SK-N-SH (cell line): Measurements from ENCODE around the gene DQX1.

Experiments
- CTCF ChIP-seq: fragments of 200-600 bp; sonication (generic); IDR thresholded peaks from 2 replicates; pipeline ENCODE4 v1.6.1; 2017; ENCODE audit warnings: antibody characterized with exemption, mild to moderate bottlenecking, moderate library complexity
- EZH2phosphoT487 ChIP-seq: fragments of 200-600 bp; sonication (generic); IDR thresholded peaks from 2 replicates; pipeline ENCODE4 v1.6.1; 2017; ENCODE audit warnings: low read depth, mixed run types, mild to moderate bottlenecking, antibody characterized with exemption, moderate library complexity, borderline replicate concordance
- MXI1 ChIP-seq: IDR thresholded peaks from 2 replicates; pipeline ENCODE4 v1.6.1; 2012; ENCODE audit warnings: mild to moderate bottlenecking, low read depth, low read length, improper control_type of control experiment
- POLR2AphosphoS5 ChIP-seq: IDR thresholded peaks from 2 replicates; pipeline ENCODE4 v1.6.1; 2012; ENCODE audit warnings: low read depth, low read length
- REST ChIP-seq: IDR thresholded peaks from 2 replicates; pipeline ENCODE4 v1.6.1; 2012; ENCODE audit warnings: mild to moderate bottlenecking, low read depth, low read length, moderate library complexity
- TCF12 ChIP-seq: IDR thresholded peaks from 2 replicates; pipeline ENCODE4 v1.4.0; 2012

- TF ChIP-seq CTCF: no peak
- TF ChIP-seq EZH2phosphoT487: no peak
- no peak for TF ChIP-seq REST
- TF ChIP-seq MXI1: no peak
- TF ChIP-seq TCF12: no peak
- no peak for TF ChIP-seq POLR2AphosphoS5
These were observed 20.4 kb downstream of the DQX1 start for GRCh38 chr2:74505448-74506246.
